K562 (cell line): Measurements from ENCODE around the gene FAM174B. TPM values are rescaled to one million over a fixed set of nuclear protein-coding genes. Genes with fewer than 3 reads are reported as not detected.

Source experiments
- ATAC-seq: fragments of 200-7000 bp; cut with Tn5 transposase; 3 replicates; pipeline ENCODE4 v1.9.1; 2020; ENCODE audit warnings: moderate library complexity
- BruUV-seq: library from RNA; stranded (reverse); fragments of 400-500 nt; replicated peaks from 2 replicates; lab custom pipeline; 2021; lab: Mats Ljungman, UMichigan
- CTCF ChIA-PET: fragments of 300-600 bp; formaldehyde crosslinking; extraction: SDS; loops from one replicate; lab custom pipeline; 2021; ENCODE audit warnings: low intra/inter-chr PET ratio; lab: Yijun Ruan, JAX
- POLR2A ChIA-PET: fragments of 300-600, 350-650 bp; sonication (Branson Sonifier 250); formaldehyde crosslinking; extraction: SDS; loops from one replicate; lab custom pipeline; 2021; ENCODE audit warnings: antibody characterized with exemption, inconsistent platforms; lab: Yijun Ruan, JAX
- DNase-seq, 4 experiments: peaks; one replicate each; pipeline versions ENCODE4 v3.0.0 to v3.0.0-alpha.2; 2011 to 2018; ENCODE audit warnings: low spot score in 3 of 4, mixed read lengths in 3 of 4; ENCODE audit errors: extremely low read depth in 1 of 4
- FAIRE-seq: peaks from 2 replicates; lab custom pipeline; 2011; peaks lifted over from hg19 to GRCh38; lab: Jason Lieb, UNC
- H2AFZ ChIP-seq: 2 replicates; pipeline ENCODE4 v1.6.0; 2011; ENCODE audit warnings: low read depth, low read length, control low read depth, inconsistent platforms
- H3K27ac ChIP-seq: fragments of 200-600 bp; 3 replicates; pipeline ENCODE4 v1.8.0; 2011; ENCODE audit warnings: low read depth, mild to moderate bottlenecking, control low read depth, inconsistent platforms, low read length, moderate library complexity, mixed read lengths; ENCODE audit errors: extremely low read depth
- H3K27me3 ChIP-seq, 2 experiments: fragments of 300-600 bp in 1 of 2; 2 replicates in 1 of 2; 3 replicates in 1 of 2; pipeline versions ENCODE4 v1.6.0 to v1.8.0; 2011; ENCODE audit warnings: inconsistent platforms in 2 of 2, low read length in 2 of 2, mild to moderate bottlenecking in 1 of 2, mixed read lengths in 1 of 2, moderate library complexity in 1 of 2; ENCODE audit not compliant: control insufficient read depth in 2 of 2, insufficient read depth in 2 of 2
- H3K36me3 ChIP-seq: fragments of 300-600 bp; 3 replicates; pipeline ENCODE4 v1.8.0; 2011; ENCODE audit warnings: mild to moderate bottlenecking, low read length, inconsistent platforms; ENCODE audit not compliant: control insufficient read depth, insufficient read depth
- H3K4me1 ChIP-seq, 2 experiments: fragments of 200-600 bp in 1 of 2; replicated peaks in 1 of 2; 2 replicates in 1 of 2; 3 replicates in 1 of 2; pipeline versions ENCODE4 v1.5.1 to v1.8.0; 2011; ENCODE audit warnings: inconsistent platforms in 2 of 2, low read length in 2 of 2, mild to moderate bottlenecking in 1 of 2, mixed read lengths in 1 of 2, moderate library complexity in 1 of 2; ENCODE audit not compliant: control insufficient read depth in 2 of 2, insufficient read depth in 2 of 2
- H3K4me2 ChIP-seq: 2 replicates; pipeline ENCODE4 v1.6.1; 2011; ENCODE audit warnings: low read length, control low read depth, inconsistent platforms, mixed read lengths; ENCODE audit not compliant: insufficient read depth
- H3K4me3 ChIP-seq: fragments of 200-600 bp; sonication (generic), shearing (Covaris generic); 2 replicates; pipeline ENCODE4 v1.5.1; 2016; ENCODE audit warnings: control low read depth, inconsistent platforms
- H3K79me2 ChIP-seq: fragments of 200-600 bp; 3 replicates; pipeline ENCODE4 v1.8.0; 2011; ENCODE audit warnings: low read length, inconsistent platforms; ENCODE audit not compliant: control insufficient read depth, insufficient read depth
- H3K9ac ChIP-seq, 2 experiments: 2 replicates each; pipeline versions ENCODE4 v1.6.0 to v1.6.1; 2011; ENCODE audit warnings: low read depth in 2 of 2, low read length in 2 of 2, control low read depth in 1 of 2, inconsistent platforms in 1 of 2, mild to moderate bottlenecking in 1 of 2, mixed read lengths in 1 of 2; ENCODE audit not compliant: insufficient read depth in 1 of 2
- H3K9me1 ChIP-seq: one replicate; pipeline ENCODE4 v1.6.0; 2011; ENCODE audit warnings: inconsistent platforms, mild to moderate bottlenecking, low read length, moderate library complexity; ENCODE audit not compliant: control insufficient read depth, insufficient read depth
- H3K9me3 ChIP-seq: replicated peaks from 2 replicates; pipeline ENCODE4 v1.5.1; 2011; ENCODE audit warnings: low read depth, low read length, inconsistent platforms; ENCODE audit not compliant: control insufficient read depth, insufficient read depth
- H4K20me1 ChIP-seq: replicated peaks from 2 replicates; pipeline ENCODE4 v1.6.1; 2011; ENCODE audit warnings: low read length, inconsistent platforms, mixed read lengths; ENCODE audit not compliant: control insufficient read depth, insufficient read depth
- ARID1B ChIP-seq: fragments of 450-650 bp; IDR thresholded peaks from 2 replicates; pipeline ENCODE4 v1.6.1; 2016; ENCODE audit warnings: antibody characterized with exemption, mild to moderate bottlenecking, inconsistent platforms
- ATF3 ChIP-seq, 2 experiments: fragments of 450-650 bp in 1 of 2; sonication (generic) in 1 of 2; formaldehyde crosslinking in 1 of 2; IDR thresholded peaks in 1 of 2; conservative IDR thresholded peaks in 1 of 2; 2 replicates each; pipeline versions ENCODE4 v1.6.1 to v1.8.1; 2016 to 2023; ENCODE audit warnings: mild to moderate bottlenecking in 2 of 2, moderate library complexity in 2 of 2, inconsistent platforms in 1 of 2, missing genetic modification reagents in 1 of 2
- ATF4 ChIP-seq: fragments of 450-650 bp; formaldehyde crosslinking; IDR thresholded peaks from 2 replicates; pipeline ENCODE4 v1.4.0; 2022; ENCODE audit warnings: mild to moderate bottlenecking, moderate library complexity
- CEBPB ChIP-seq: fragments of 450-650 bp; IDR thresholded peaks from 2 replicates; pipeline ENCODE4 v1.6.1; 2016; ENCODE audit warnings: missing genetic modification characterization, missing compliant biosample characterization
- CREB3 ChIP-seq: fragments of 450-650 bp; conservative IDR thresholded peaks from 2 replicates; pipeline ENCODE4 v1.6.1; 2016; ENCODE audit warnings: missing genetic modification characterization, low read depth, mild to moderate bottlenecking, missing compliant biosample characterization, moderate library complexity
- ELF1 ChIP-seq: fragments of 200-800 bp; sonication (Bioruptor generic); IDR thresholded peaks from 2 replicates; pipeline ENCODE4 v1.6.1; 2016; ENCODE audit warnings: missing genetic modification characterization, missing compliant biosample characterization
- PPARD ChIP-seq: fragments of 250-450 bp; sonication (Bioruptor Pico); IDR thresholded peaks from 2 replicates; pipeline ENCODE4 v1.8.0; 2022; ENCODE audit warnings: inconsistent platforms, mild to moderate bottlenecking, moderate library complexity
- RCOR1 ChIP-seq, 2 experiments: IDR thresholded peaks; 2 replicates each; pipeline ENCODE4 v1.6.1; 2012; ENCODE audit warnings: low read depth in 2 of 2, low read length in 2 of 2, borderline replicate concordance in 1 of 2, improper control_type of control experiment in 1 of 2
- RHOXF2B ChIP-seq: fragments of 250-450 bp; sonication (Bioruptor Pico); conservative IDR thresholded peaks from 2 replicates; pipeline ENCODE4 v1.5.1; 2021
- WGBS: fragments of 100-300 bp; shearing (Covaris generic); methylation state at CpG from one replicate; pipeline ENCODE4 v1.1.6; 2016; ENCODE audit warnings: low coverage, mixed read lengths; ENCODE audit not compliant: insufficient coverage; ENCODE audit errors: missing lambda C conversion rate; 5-methylcytosine and 5-hydroxymethylcytosine counted together
- in situ Hi-C: fragments of 300-500 bp; cut with MboI; formaldehyde crosslinking; loops from 4 replicates; pipeline ENCODE4 v1.15.0; 2018; ENCODE audit warnings: inconsistent platforms, mixed read lengths
- intact Hi-C: fragments of 100-400 bp; cut with micrococcal nuclease; formaldehyde crosslinking; loops from 2 replicates; pipeline ENCODE4 v1.14.2; 2022
- polyA plus RNA-seq, 8 experiments: library from polyadenylated mRNA; depleted of rRNA in 4 of 8; stranded (reverse) in 5 of 8; unstranded in 3 of 8; fragments of >200 nt; fragmentation: Nextera tagmentation in 2 of 8; fragmentation: Illumina TruSeq in 1 of 8; extraction: Ambion mirVana in 2 of 8; extraction: Trizol in 1 of 8; gene quantifications; 2 replicates each; pipeline versions ENCODE4 v1.2.1 to v1.2.3, GENCODE V29; 2011 to 2014; ENCODE audit warnings: inconsistent platforms in 1 of 8, missing spikeins in 1 of 8
- total RNA-seq, 7 experiments: library from RNA; depleted of rRNA in 6 of 7; stranded (reverse); fragments of >200 nt in 6 of 7; fragmentation: Illumina TruSeq in 2 of 7; extraction: Trizol in 2 of 7; gene quantifications; 2 replicates each; pipeline versions ENCODE4 v1.2.1 to v1.2.3, GENCODE V29; 2011 to 2021; ENCODE audit warnings: low replicate concordance in 1 of 7

Gene FAM174B
- total and polyA plus RNA-seq, 9 of the 15 experiments (the other 6 are each of a cell fraction or from before 2014, with no cell fraction given) = 0.39 to 2.7 (median 1.9) TPM; not detected in 1

- CTCF ChIA-PET = no interaction called here
- no peak overlapping the region for H3K27ac ChIP-seq
- ATAC-seq (no peak), DNase-seq (no peak), FAIRE-seq (no peak)
- no peak overlapping the region for H2AFZ ChIP-seq
- no peak overlapping the region for H3K9ac ChIP-seq
- H3K9me3 ChIP-seq = no peaks in the 10 kb centered on the region
- H3K27me3 ChIP-seq = peaks cover 15 to 24% of the 10 kb centered on the region in 2 experiments
- no peaks in the 10 kb centered on the region for H3K4me1 ChIP-seq
- TF ChIP-seq CREB3 (tag) = no peak
- no peak for TF ChIP-seq RHOXF2B (CRISPR knock-in tag)
- TF ChIP-seq ARID1B = no peak
- no peak for TF ChIP-seq ATF4 (CRISPR knock-in tag)
- TF ChIP-seq ELF1 (tag) = no peak
- TF ChIP-seq ATF3 (IDR thresholded peaks at IDR 0.05) = peak; percentile 25; the same call in 1 of the 2 replicates
- no peak for TF ChIP-seq ATF3 (CRISPR knock-in tag; conservative IDR thresholded peaks at IDR 0.05)
- TF ChIP-seq CEBPB (tag) = peak; percentile 74
- no peak for TF ChIP-seq RCOR1 (IDR thresholded peaks at IDR 0.05; ENCODE audit: borderline replicate concordance in 1 of 2, low read depth in 2 of 2, low read length in 2 of 2)
- TF ChIP-seq PPARD = no peak
- no peaks in the 10 kb centered on the region for H4K20me1 ChIP-seq
- WGBS = 1% methylated on average over 3 of the region's 3 CpGs
- POLR2A ChIA-PET = interaction anchor here (0.9 kb wide), 2 partner anchors 14 to 135 kb away, joined by 3 read pairs; no protein-coding TSS in a partner anchor
- H3K79me2 ChIP-seq = no peaks in the 10 kb centered on the region
- H3K4me2 ChIP-seq = no peak overlapping the region
- H3K9me1 ChIP-seq = no peaks in the 10 kb centered on the region
- in situ Hi-C loops = no loop called here
- no peak overlapping the region for H3K4me3 ChIP-seq
- intact Hi-C loops = loop anchor here (10.0 kb wide), 1 partner anchor 586 kb away; no protein-coding TSS in a partner anchor
- no peaks in the 10 kb centered on the region for H3K36me3 ChIP-seq
- no TSS peak for BruUV-seq
Observed at GRCh38 chr15:92681141-92681631, 25.6 kb upstream of the FAM174B start.
